SIG-M5 (cell line): Measurements from ENCODE around the gene AKAP12.

ENCODE experiments used
- DNase-seq: peaks from one replicate; lab custom pipeline; 2025; lab: John Stamatoyannopoulos, UW

The AKAP12 gene

DNA sequence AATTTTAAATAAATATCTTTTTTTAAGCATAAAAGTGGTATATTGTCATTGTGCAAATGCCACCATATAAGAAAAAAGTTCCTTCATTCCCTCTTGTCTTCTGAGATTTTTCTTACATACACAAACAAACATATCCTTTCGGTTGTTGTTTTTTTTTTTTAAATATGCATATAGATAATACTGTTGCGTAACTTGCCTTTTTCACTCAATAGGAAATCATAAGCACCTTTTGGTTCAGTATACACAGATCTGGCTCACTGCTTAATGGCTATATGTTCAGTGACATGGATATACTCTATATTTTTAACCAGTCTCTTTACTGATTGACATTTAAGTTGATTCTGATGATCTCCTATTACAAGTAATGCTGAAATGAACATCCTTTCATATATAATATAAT is 40.1 kb downstream of the AKAP12 start:
- no peak for DNase-seq

DNA sequence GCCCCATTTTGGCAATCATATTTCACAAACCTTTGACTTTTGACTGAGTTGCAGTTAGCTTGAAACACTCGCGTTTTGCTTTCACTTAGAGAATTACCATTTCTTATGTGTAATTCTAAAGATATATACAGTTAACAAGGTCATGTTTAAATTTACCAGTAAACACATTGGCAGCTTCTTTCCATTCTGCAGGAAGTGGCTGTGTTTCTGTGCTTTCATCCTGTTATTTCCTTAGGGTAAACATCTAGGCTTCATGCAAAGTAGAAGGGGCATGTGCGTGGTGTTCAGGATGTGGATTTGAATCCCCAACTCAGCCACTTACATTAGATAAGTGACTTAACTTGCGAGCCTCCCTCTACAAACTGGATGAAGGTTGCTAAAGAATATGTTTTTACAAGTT is 41.1 kb downstream of the AKAP12 start:
- no peak for DNase-seq

DNA sequence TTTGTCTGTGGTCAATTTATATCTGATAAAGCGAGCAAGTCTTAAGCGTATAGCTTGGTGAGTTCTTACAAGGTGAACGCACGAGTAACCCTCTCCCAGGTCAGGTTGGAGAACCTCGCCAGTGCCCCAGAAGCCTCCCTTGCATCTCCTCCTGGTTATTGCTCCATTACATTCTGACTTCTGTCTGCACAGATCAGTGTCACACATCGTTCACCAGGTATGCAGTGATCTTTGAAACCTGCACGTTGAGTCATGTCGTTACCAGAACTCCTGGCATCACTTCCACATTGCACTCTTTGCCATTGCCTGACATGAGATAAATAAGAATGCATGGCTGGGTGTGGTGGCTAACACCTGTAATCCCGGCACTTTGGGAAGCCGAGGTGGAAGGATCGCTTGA is 44.2 kb downstream of the AKAP12 start:
- DNase-seq = no peak

DNA sequence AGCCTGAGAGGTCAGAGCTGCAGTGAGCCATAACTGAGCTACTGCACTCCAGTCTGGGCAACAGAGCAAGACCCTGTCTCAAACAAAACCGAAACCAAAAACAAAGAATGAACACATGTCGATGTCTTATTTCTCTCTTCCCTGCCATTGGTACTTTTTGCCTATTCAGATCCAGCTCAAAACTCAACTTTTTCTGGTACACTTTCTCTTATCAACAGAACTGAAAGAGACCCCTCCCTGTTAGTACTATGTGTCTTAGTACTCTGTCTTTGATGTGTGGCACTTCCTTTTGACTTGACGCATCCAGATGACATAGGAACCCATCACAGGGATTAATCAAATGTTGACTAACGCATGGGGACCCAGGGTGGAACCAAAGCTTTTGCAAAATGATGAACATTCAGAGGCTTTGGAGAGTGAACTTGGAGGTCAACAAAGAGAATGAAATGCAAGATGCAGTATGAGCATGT is 44.8 kb downstream of the AKAP12 start:
- DNase-seq = no peak

DNA sequence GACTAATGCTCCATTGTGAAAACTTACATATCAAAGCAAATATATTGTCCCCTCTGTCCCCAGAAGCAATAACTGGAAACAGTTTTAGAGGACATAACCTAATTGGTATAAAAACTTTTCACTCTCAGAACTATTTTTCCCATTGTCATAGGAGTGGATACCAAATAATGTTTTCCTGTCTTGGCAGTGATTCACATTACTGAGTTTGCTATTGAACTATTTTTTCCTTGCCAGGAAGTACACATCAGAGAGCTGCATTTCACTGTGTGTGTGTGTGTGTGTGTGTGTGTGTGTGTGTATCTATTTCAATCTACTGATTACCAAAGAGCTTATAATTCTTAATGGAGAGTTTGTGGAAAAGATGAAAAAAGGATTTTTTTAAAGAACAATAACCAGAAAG is 45.4 kb downstream of the AKAP12 start:
- DNase-seq = no peak

DNA sequence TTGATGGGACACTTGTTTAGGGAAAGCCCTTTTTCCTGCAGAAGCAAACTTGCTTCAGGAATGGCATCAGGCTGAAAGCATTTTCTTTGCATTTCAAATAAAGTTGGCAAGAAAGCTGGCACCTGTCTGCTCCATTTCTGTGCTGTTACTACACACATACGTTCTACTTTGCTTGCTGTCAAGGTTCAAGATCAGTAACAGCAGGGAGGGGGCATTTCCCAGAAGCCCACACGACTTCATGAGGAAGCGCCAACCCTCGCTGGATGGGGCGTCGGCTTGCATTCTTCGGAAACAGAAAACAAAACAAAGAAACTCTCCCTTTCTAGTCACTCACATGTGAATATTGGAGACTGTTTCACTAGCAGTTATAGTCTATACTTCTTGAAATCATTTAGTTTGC is 46.4 kb downstream of the AKAP12 start:
- no peak for DNase-seq

DNA sequence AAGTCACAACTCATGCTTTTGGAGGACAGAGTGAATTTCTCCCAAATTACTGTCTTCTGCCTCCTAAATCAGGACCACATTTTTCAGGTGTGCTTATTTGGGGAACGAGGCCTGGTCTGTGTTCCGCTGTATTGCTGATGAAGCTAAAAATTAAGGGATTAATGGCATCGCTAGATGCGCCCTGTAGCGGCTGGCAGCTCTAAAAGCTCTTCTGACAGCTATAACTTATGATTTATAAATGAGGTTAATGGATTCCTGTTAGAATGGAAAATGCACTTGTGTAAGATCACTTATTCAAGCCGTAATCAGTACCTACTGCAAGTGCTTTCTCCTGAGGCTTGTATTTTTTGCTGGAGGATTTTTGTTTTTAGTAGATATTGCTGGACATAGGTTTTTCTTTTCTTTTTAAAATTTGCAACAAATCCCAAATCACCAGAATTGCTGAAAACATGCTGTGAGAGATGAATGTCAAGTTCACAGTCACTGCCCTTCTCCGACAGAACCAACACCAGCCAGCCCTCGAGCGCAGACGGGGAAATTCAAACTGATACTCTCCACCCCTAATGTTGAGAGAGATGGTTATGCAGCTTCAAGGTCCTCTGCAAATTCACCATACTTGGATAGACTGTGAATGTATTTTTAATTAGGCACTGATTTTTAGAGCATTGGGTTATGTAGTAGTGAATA is 49.1 kb downstream of the AKAP12 start:
- DNase-seq = no peak

DNA sequence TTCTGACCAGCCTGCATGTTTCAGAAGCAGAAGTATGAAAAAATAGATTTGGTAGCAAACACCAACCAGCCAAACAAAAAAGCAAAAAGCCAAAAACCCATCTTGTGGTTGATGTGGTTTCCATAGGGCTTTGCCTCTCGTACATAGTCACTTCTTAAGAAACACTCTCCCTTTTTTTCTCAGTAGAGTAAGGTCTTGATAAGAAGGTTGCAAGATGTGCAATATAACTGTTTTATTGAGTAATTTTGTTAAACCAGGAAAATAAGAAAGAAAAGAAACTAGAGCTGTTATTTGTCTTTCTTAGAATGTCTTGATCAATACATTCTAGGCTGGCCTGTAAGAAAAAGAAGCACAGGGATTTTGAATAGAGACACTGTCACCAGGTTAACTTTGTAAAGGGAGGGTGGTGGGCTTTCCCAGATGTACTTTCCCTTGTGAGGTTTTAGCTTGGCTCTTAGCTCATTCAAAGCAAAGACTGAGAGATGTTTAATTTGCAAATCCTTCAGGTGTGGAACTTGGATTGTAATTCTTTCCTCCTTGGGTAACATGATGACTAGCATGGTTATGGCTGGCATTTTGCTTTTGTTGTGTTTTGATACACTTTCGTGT is 49.7 kb downstream of the AKAP12 start:
- no peak for DNase-seq

DNA sequence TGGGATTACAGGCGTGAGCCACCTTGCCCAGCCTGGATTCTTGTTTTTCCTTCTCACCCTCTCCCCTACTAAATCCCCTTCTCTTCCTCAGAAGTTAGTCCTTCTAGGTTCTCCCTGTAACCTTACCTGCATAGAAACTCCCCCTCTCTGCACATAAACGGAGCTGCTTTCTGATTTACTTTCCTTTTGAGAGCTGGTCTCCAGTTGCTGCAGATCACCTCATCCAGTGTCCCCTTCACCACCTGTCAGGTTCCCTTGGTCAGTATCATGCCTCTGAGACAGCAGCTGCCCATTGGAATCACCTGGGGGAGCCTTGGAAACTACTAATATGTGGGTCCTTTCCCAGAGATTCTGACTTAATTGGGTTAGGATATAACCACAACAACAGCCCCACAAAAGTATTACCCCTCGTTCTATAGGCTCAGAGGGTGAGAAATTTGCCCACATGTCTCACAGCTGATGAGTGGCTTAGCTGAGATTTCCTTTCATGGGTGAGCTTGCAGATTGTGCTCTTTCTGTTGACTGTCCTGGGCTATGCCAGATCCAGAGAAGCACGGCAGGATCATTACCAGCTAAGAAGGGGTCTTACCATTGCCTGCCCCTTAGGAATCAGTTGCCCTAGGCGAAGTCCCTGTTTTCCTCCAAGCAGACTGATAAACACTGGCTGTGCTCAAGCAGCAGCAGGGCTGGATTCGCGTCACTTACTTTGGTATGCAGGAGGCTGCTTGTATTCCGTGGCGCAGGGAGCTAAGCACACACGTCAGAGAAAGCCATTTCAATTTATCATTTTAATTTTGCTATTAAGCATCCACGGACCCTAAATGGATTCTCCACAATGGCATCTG is 51.3 kb downstream of the AKAP12 start:
- DNase-seq = no peak

DNA sequence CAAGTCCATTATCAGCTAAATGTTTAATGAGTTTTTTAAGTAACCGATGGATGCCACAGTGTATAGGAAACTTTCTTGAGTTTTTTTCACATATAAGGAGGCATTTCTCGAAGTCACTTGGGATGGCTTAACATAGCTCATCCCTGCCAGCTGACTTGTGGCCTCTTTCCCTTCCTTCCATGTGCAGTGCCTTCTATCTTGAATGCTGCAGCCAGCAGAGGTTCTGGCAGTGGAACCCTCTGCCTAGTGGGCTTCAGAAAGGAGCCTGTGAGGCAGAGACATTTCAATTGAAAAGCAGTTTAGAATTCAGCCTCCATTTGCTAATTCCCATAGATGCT is 51.9 kb downstream of the AKAP12 start:
- no peak for DNase-seq

DNA sequence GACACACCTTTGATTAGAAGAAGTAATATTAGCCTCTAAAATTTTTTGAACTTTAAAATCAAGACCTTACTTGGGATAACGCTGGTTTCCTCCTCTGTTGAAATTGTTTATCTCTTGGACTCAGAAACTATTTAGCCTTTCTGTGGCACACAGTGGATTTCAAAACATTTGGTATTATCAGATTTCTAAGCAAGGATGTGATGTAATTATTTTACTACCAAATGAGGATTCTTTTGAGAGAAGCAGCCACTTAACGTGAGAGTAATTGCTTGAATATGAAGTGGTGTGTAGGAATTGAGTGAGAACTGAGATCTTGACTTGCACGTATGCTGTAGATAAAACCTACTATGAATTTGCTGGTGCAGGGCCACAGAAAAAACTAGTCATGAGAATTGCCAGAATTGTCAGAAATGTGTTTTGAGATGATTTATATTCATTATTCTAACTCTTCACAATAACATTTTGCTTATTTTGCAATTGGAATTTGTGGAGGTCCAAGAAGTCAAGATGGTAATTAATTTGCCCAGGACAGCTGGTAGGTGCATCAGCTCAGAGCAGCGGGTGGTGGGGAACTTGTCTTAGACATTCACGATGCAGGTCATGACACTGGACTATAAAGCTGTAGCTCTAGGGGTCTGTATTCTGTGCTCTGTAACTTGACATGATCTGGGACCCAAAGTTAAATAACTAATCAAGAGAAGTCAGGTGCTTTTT is 53.4 kb downstream of the AKAP12 start:
- DNase-seq = no peak

DNA sequence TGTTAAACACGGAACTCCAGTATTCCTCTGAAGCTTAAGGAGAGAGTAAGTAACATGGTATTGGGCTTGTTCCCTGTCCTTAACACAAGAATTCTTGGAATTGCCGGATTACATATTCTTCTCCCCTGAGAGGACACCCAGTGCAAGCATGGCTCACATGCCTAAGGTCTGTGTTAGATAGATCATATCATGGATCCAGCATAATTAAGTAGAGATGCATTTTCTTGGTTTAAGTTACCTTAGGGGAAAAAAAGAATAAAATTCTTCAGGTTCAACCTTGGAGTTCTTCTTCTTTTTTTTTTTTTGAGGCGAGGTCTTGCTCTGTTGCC is 53.9 kb downstream of the AKAP12 start:
- no peak for DNase-seq

DNA sequence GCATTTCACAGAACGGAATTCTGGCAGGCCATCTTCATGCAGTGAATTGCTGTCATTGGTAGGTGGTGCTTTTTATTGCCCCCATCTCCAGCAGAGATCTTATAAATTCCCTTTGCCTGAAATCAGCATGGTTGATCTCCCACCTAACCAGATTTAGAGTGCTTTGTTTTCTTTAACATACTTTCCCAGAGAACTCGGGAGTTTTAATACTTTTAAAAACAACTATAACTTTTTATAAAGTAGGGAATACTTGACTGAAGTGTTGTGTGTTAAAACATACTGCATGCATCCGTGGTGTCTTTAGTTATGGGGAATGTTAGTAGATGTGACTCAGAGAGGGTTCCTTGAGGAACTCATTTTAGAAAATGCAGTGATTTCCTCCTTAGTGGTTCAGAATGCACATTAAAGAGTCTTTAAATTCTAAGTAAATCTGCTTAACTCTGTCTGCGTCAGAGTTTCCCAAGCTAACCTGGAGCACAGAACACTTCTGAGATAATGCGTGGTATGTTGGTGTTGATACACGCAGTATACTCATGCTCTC is 54.9 kb downstream of the AKAP12 start:
- DNase-seq = no peak

DNA sequence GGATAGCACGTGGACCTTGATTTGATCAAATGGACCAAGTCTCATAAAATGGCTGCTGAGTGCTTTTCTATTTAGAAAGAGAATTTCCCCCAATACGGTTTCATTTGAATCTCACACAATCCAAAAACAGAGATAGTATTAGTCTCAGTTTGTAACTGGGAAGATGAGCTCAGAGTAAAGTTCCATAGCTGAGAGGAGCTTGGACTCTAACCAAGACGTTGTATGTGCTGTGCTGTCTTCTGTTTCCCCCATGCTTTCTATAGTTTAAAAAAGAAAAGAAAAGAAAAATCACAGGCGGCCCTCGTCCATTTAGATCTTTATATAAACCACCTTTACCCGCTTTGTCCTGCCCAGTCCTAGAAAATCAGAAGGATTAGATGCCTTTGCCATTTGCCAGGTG is 58.1 kb downstream of the AKAP12 start:
- no peak for DNase-seq

DNA sequence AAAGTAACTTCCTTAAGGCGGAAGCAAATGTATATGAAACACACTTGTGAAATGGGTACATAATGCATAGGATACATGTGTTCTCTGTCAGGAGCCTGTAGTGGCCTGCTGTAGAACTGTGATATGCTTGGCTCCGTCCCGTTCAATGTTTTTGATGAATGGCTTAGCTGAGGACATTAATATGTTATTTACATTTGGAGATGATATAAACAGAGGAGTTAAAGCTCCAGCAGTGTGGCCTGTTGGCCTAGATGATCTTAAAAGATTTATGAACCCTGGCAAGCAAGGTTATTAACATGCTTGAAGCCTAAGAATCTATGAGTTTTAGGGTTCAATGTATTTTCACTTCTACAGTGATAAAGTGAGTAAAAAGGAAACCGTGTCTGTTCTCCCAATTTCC is 59.2 kb downstream of the AKAP12 start:
- DNase-seq = no peak

DNA sequence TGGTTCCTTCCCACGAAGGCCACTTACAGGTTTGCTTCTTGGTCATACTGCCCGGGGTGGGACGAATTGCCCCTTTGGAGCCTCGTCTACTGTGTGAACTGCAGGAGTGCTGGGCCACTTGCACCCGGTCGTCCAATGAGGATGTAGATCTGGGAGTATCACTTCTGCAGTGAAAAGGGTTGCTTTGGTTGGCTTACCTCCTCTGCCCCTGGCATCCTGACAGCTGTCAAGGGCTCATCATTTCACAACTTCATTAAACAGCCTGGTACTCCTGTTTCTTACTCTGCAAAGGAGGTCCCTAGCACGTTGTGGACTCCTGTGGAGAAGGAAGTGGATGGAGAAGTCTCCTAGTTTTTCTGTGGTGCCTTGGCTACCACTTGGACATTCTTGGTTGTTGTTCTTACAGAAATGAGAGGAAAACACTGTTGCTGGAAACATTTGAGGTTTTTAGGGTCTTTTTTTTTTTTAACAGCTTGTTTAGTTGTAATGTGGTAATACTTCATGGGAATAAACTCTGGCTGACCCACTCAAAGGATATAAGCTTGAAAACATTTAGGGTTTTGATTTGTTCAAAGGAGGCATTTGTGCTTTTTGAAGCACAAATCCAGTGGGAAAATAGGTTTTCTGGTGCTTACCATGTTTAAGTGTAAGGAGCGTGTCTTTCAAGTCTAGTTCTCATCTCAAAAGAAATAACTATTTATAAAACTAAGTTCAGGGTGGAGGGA is 60.7 kb downstream of the AKAP12 start:
- DNase-seq = no peak

DNA sequence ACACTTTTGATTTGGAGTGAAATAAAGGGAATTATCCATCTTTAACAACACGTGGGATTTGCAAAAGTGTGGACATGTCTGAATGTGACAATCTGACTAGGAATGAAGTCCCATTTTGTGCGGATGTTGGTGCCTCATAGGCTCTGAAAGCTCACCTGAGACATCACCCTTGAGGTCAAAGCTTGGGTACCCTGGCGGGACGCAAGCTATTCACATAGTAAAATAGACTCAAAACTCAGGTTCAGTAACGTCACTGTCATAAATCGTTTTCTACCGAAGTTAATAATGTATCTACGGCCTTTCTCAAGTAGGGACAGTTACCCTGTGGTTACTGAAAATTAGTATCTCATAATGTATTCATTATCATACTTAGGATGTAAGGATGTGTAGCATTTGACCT is 61.8 kb downstream of the AKAP12 start:
- DNase-seq = no peak

DNA sequence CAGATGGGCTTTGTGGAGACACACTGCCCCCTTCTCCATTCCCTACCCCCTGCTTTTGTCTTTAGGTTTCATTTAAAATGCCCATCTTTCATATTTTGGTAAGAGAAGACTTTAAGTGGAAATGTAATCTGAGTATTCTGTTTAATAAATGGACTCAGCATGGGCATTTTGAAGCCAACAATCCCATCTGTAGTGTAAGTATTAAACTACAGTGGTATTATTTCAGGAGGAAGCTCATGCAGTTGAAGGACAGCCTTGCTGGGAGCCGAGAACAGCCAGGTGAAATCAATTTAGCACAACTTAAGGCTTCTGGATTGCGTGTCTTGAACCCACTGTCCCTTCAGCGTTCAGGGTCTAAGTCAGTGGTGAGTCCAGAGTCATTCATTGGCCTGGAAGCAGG is 63.5 kb downstream of the AKAP12 start:
- DNase-seq = no peak

DNA sequence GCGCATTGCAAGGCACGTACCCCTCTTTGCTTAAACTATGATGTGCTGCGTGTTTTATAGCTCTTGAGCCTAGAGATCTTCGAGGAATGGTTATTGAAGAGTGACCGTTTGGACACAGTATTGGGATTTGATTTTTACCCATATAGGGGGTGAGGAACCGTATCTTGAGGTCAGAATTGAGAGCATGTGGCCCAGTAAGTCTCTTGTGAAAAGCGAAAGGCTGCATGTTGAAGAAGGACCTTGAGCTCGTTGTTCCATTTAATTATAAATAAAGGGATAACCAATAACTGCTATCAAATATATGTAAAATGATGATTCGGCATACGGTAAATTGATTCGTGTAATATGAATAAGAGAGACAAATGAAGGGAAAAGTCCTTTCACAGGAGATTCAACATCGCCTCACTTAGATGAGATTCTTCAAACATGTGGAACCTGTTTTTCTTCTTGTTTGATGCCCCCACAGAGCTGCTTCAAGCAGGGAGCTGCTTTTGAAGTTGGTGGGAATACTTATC is 66.6 kb downstream of the AKAP12 start:
- DNase-seq = no peak

DNA sequence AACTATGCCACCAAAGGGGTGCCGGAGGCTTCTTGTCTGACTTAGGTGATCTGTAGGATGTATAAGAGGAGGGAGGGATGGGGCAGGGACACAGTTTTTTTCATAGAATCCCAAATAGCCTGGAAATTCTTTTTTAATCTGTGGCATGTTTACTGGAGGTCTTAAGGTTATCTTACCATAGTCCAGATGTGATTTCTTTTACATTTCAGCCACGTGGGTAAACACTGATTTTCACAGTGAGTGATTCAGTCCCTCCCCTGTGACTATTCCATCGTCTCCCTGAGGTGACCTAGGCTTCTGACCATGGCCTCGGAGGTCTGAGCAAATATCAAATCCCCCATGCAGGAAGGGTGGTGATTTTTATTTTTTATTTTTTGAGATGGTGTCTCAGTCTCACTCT is 67.7 kb downstream of the AKAP12 start:
- DNase-seq = no peak

DNA sequence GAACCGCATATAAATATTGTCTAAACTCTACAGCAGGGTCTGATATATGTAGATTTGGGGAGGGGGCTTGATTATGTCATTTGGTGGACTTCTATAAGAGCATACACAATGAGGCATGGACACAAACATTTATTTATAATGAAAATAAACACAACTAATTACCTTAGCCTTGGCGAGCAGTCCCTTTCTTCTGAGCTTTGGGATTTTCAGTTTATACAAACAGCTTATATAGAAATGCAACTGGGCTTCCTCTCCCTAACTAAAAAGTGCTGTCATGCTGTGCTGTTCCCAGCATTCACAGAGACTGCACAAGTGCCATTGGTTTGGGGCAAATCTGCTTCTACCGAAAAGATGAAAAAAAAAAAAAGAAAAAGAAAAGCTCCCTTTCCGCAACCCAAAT is 69.9 kb downstream of the AKAP12 start:
- DNase-seq = no peak

DNA sequence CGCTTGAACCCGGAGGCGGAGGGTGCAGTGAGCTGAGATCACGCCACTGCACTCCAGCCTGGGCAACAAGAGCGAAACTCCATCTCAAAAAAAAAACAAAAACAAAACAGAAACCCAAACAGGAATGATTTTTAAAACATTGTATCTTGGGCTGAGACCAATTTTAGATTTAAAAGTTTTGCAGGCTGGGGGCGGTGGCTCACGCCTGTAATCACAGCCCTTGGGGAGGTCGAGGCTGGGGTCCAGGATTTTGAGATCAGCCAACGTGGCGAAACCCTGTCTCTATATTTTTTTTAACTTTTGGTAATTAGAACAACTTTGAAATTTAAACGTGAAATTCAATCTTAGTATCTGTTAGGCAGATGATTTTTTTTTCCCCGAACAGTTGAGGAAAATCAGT is 70.5 kb downstream of the AKAP12 start:
- DNase-seq = no peak
